ENCODE data around the gene TMEM198. TPM values are rescaled to one million over a fixed set of nuclear protein-coding genes. Genes with fewer than 3 reads are reported as not detected.

The TMEM198 gene
- total and polyA plus RNA-seq, 9 of the 15 experiments (the other 6 are each of a cell fraction or from before 2014, with no cell fraction given), result 0.03 to 3.8 (median 1.0) TPM

- TF ChIP-seq, protein P1, sequence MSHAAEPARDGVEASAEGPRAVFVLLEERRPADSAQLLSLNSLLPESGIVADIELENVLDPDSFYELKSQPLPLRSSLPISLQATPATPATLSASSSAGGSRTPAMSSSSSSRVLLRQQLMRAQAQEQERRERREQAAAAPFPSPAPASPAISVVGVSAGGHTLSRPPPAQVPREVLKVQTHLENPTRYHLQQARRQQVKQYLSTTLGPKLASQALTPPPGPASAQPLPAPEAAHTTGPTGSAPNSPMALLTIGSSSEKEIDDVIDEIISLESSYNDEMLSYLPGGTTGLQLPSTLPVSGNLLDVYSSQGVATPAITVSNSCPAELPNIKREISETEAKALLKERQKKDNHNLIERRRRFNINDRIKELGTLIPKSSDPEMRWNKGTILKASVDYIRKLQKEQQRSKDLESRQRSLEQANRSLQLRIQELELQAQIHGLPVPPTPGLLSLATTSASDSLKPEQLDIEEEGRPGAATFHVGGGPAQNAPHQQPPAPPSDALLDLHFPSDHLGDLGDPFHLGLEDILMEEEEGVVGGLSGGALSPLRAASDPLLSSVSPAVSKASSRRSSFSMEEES (CRISPR knock-in tag; IDR thresholded peaks at IDR 0.05), result no peak
These were observed 30.0 kb upstream of the TMEM198 start (continued) for GRCh38 chr2:219513787-219514186.

DNA sequence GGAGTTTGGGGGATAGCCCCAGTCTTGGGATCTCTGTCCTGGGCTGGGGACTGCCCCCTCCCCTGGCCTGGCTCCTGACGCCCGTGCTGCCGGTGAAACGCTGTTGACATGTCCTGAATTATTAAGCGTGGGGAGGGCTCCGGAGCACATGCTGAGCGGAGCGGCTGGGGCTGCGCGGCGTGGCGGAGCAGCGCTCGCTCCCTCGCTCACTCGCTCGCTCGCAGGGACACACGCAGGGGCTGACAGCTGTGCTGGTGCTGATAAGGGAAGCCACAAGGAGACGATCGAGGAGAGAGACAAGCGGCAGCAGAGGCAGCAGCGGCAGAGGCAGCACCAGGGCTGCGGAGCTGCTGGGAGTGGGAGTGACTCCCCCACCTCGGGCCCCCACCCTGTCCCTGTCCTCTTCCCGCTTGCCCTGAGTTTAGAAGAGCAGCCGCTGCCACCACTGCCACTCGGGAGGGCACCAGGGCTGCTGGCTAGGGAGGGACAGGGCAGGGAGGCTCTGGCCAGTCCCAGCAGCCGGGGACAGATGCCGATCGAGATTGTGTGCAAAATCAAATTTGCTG is 29.5 kb upstream of the TMEM198 start, which contains the start of gene ASIC4:
Gene ASIC4, plus strand, starts transcription at position 287 of the 566 bp plus-strand sequence. Its CDS starts 243 bp downstream, at position 530.
- H3K27me3 ChIP-seq (ENCODE audit: control insufficient read depth in 2 of 2, insufficient read depth in 2 of 2, low read length in 2 of 2), result no peaks in the 10 kb centered on the region
- H3K79me2 ChIP-seq (ENCODE audit: control insufficient read depth, insufficient read depth, low read length), result peaks cover 50% of the 10 kb centered on the region
- peak within 1 kb of the TSS; percentile 38 for H3K4me3 ChIP-seq
- H3K4me1 ChIP-seq (replicated peaks in 1 of 2; ENCODE audit: control insufficient read depth in 2 of 2, insufficient read depth in 2 of 2, low read length in 2 of 2), result peaks cover 68 to 91% of the 10 kb centered on the region in 2 experiments
- no peaks in the 10 kb centered on the region for H3K9me3 ChIP-seq (replicated peaks; ENCODE audit: control insufficient read depth, insufficient read depth, low read depth, low read length)
- H4K20me1 ChIP-seq (replicated peaks; ENCODE audit: control insufficient read depth, insufficient read depth, low read length), result no peaks in the 10 kb centered on the region
- FAIRE-seq (peak; percentile 94), ATAC-seq (peak; percentile 72), DNase-seq (ENCODE audit: extremely low read depth in 1 of 4, low spot score in 3 of 4) (peak; percentile 76 to 94 (median 82))
- 2% methylated on average over 13 of the region's 31 CpGs for whole genome bisulfite sequencing (ENCODE audit: insufficient coverage, low coverage, missing lambda C conversion rate)
- H3K36me3 ChIP-seq (ENCODE audit: control insufficient read depth, insufficient read depth, low read length), result peaks cover 7% of the 10 kb centered on the region; the same call in 2 of the 3 replicates
- in situ Hi-C loops (cut with MboI), result no loop called here
- no TSS peak for BruUV-seq (replicated peaks)
- ChIA-PET CTCF (ENCODE audit: low intra/inter-chr PET ratio) (interaction anchor here (0.7 kb wide), 1 partner anchor 16 kb away, joined by 3 read pairs; no protein-coding TSS in a partner anchor), POLR2A (interaction anchor here (0.6 to 3.0 kb wide), 3 partner anchors 9 to 46 kb away, joined by 3 to 20 read pairs (median 4); partner anchors contain the start of gene GMPPA)
- H3K4me2 ChIP-seq (ENCODE audit: insufficient read depth, low read length), result peak within 1 kb of the TSS; percentile 78
- H3K9ac ChIP-seq (ENCODE audit: insufficient read depth in 1 of 2, low read depth in 2 of 2, low read length in 2 of 2), result peak within 1 kb of the TSS; percentile 58 to 85
- H3K27ac ChIP-seq (ENCODE audit: extremely low read depth, low read depth, low read length), result peak within 1 kb of the TSS; percentile 77
- H2AFZ ChIP-seq (ENCODE audit: low read depth, low read length), result peak within 1 kb of the TSS; percentile 47
- intact Hi-C loops (cut with micrococcal nuclease), result no loop called here
- peaks cover 3% of the 10 kb centered on the region for H3K9me1 ChIP-seq (ENCODE audit: control insufficient read depth, insufficient read depth, low read length)
- TF ChIP-seq SRSF3 (IDR thresholded peaks at IDR 0.05; ENCODE audit: insufficient read depth, low read length), result no peak
- TF ChIP-seq BCOR (IDR thresholded peaks at IDR 0.05), result peak; percentile 98
- TF ChIP-seq ZNF184 (CRISPR knock-in tag; IDR thresholded peaks at IDR 0.05), result no peak
- TF ChIP-seq ZNF274 (IDR thresholded peaks at IDR 0.05; ENCODE audit: borderline replicate concordance, low read depth, low read length), result peak; percentile 67; the same call in 1 of the 2 replicates
- TF ChIP-seq NR2C2 (CRISPR knock-in tag; IDR thresholded peaks at IDR 0.05), result no peak
- TF ChIP-seq NR2C2 (tag; IDR thresholded peaks at IDR 0.05), result peak; percentile 48; the same call in 1 of the 2 replicates
- TF ChIP-seq USF2 (CRISPR knock-in tag; IDR thresholded peaks at IDR 0.05), result no peak
- no peak for TF ChIP-seq KLF13 (tag; IDR thresholded peaks at IDR 0.05; ENCODE audit: borderline replicate concordance, low read depth)
- TF ChIP-seq ZNF140 (CRISPR knock-in tag; IDR thresholded peaks at IDR 0.05), result no peak
- peak; percentile 26; the same call in 1 of the 2 replicates for TF ChIP-seq ATF6 (CRISPR knock-in tag; IDR thresholded peaks at IDR 0.05)
- no peak for TF ChIP-seq ZNF707 (CRISPR knock-in tag; conservative IDR thresholded peaks at IDR 0.05)
- TF ChIP-seq, protein P2, sequence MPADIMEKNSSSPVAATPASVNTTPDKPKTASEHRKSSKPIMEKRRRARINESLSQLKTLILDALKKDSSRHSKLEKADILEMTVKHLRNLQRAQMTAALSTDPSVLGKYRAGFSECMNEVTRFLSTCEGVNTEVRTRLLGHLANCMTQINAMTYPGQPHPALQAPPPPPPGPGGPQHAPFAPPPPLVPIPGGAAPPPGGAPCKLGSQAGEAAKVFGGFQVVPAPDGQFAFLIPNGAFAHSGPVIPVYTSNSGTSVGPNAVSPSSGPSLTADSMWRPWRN (IDR thresholded peaks at IDR 0.05; ENCODE audit: low read depth), result peak; percentile 98

Measured in K562 (cell line).